GM23338 (cell line): ENCODE data around the gene PCDHB6. TPM values are rescaled to one million over a fixed set of nuclear protein-coding genes. Genes with fewer than 3 reads are reported as not detected.

Experiments used
- ATAC-seq: fragments of 200-7000 bp; cut with Tn5 transposase; 3 replicates; pipeline ENCODE4 v1.9.1; 2020
- DNase-seq: peaks from one replicate; pipeline ENCODE4 v3.0.0-alpha.2; 2015; ENCODE audit warnings: low spot score
- H2AFZ ChIP-seq: fragments of 200-600 bp; sonication (generic); 2 replicates; pipeline ENCODE4 v1.8.0; 2016; ENCODE audit warnings: antibody characterized with exemption, mild to moderate bottlenecking, moderate library complexity
- H3F3A ChIP-seq: fragments of 200-600 bp; sonication (generic); replicated peaks from 2 replicates; pipeline ENCODE4 v1.8.0; 2017; ENCODE audit warnings: antibody characterized with exemption, mixed run types, low read depth
- H3K27ac ChIP-seq: fragments of 200-600 bp; sonication (generic); 2 replicates; pipeline ENCODE4 v1.6.1; 2016; ENCODE audit warnings: low read depth
- H3K27me3 ChIP-seq: fragments of 200-600 bp; sonication (generic); 2 replicates; pipeline ENCODE4 v1.8.0; 2016; ENCODE audit warnings: mild to moderate bottlenecking, mixed run types, moderate library complexity; ENCODE audit not compliant: insufficient read depth
- H3K36me3 ChIP-seq: fragments of 200-600 bp; sonication (generic); 2 replicates; pipeline ENCODE4 v1.8.0; 2016; ENCODE audit warnings: mild to moderate bottlenecking; ENCODE audit not compliant: insufficient read depth
- H3K4me1 ChIP-seq: fragments of 200-600 bp; sonication (generic); 2 replicates; pipeline ENCODE4 v1.8.0; 2016; ENCODE audit warnings: mild to moderate bottlenecking, moderate library complexity; ENCODE audit not compliant: insufficient read depth
- H3K4me2 ChIP-seq: fragments of 200-600 bp; sonication (generic); 2 replicates; pipeline ENCODE4 v1.7.1; 2017; ENCODE audit warnings: mixed run types
- H3K4me3 ChIP-seq: fragments of 200-600 bp; sonication (generic); 2 replicates; pipeline ENCODE4 v1.6.1; 2016; ENCODE audit warnings: mixed run types
- H3K79me2 ChIP-seq: fragments of 200-600 bp; sonication (generic); replicated peaks from 2 replicates; pipeline ENCODE4 v1.8.0; 2017; ENCODE audit warnings: mild to moderate bottlenecking; ENCODE audit not compliant: insufficient read depth
- H3K9me2 ChIP-seq: fragments of 200-600 bp; sonication (generic); 2 replicates; pipeline ENCODE4 v1.8.0; 2017; ENCODE audit not compliant: insufficient read depth
- H4K20me1 ChIP-seq: fragments of 200-600 bp; sonication (generic); replicated peaks from 2 replicates; pipeline ENCODE4 v1.8.0; 2017; ENCODE audit warnings: mild to moderate bottlenecking; ENCODE audit not compliant: insufficient read depth
- H3K27ac Mint-ChIP-seq: 2 replicates; pipeline ENCODE4 v1.8.0; 2020; ENCODE audit warnings: inconsistent platforms, mild to moderate bottlenecking, moderate library complexity, mixed read lengths
- H3K27me3 Mint-ChIP-seq: 3 replicates; pipeline ENCODE4 v1.8.0; 2022; ENCODE audit warnings: low read depth, mild to moderate bottlenecking, moderate library complexity, mixed read lengths, inconsistent platforms; ENCODE audit not compliant: insufficient read depth, poor library complexity
- H3K36me3 Mint-ChIP-seq: 3 replicates; pipeline ENCODE4 v1.8.0; 2021; ENCODE audit warnings: low read depth, mild to moderate bottlenecking, inconsistent platforms, moderate library complexity, mixed read lengths
- H3K4me1 Mint-ChIP-seq: 3 replicates; pipeline ENCODE4 v1.8.0; 2020; ENCODE audit warnings: mild to moderate bottlenecking, inconsistent platforms, mixed read lengths
- H3K4me3 Mint-ChIP-seq: 3 replicates; pipeline ENCODE4 v1.8.0; 2021; ENCODE audit warnings: moderate library complexity, mild to moderate bottlenecking, inconsistent platforms, mixed read lengths
- H3K9me3 Mint-ChIP-seq: 3 replicates; pipeline ENCODE4 v1.8.0; 2020; ENCODE audit warnings: moderate library complexity, mild to moderate bottlenecking, inconsistent platforms, mixed read lengths
- CREB1 ChIP-seq: fragments of 250-450 bp; sonication (Bioruptor Pico); IDR thresholded peaks from 2 replicates; pipeline ENCODE4 v1.5.0; 2020; ENCODE audit warnings: low read depth, mild to moderate bottlenecking, moderate library complexity
- EZH2 ChIP-seq: fragments of 200-600 bp; sonication (generic); IDR thresholded peaks from one replicate; pipeline ENCODE4 v1.8.0; 2017; ENCODE audit warnings: antibody characterized with exemption, mild to moderate bottlenecking, low read depth; ENCODE audit not compliant: unreplicated experiment
- JUNB ChIP-seq: IDR thresholded peaks from one replicate; pipeline ENCODE4 v1.6.1; 2016; ENCODE audit warnings: antibody characterized with exemption; ENCODE audit not compliant: unreplicated experiment
- ZNF331 ChIP-seq: fragments of 250-450 bp; sonication (Bioruptor Pico); IDR thresholded peaks from 2 replicates; pipeline ENCODE4 v1.5.0; 2020; ENCODE audit warnings: low read depth, mild to moderate bottlenecking, moderate library complexity
- polyA plus RNA-seq: library from polyadenylated mRNA; unstranded; fragments of >200 nt; fragmentation: Nextera tagmentation; extraction: Ambion mirVana; gene quantifications from 2 replicates; pipeline ENCODE4 v1.2.1, GENCODE V29; 2016
- total RNA-seq: library from RNA; depleted of rRNA; stranded (reverse); fragments of >200 nt; shearing (Covaris generic); gene quantifications from 2 replicates; pipeline ENCODE4 v1.2.3, GENCODE V29; 2014
- TF ChIP-seq, protein P1 (sequence below), 2 experiments: fragments of 200-600 bp in 1 of 2; sonication (generic) in 1 of 2; conservative IDR thresholded peaks; 2 replicates each; pipeline versions ENCODE4 v1.5.1 to v1.6.1; 2016 to 2017; ENCODE audit warnings: antibody characterized with exemption in 2 of 2, low read depth in 2 of 2, mild to moderate bottlenecking in 2 of 2, moderate library complexity in 1 of 2
- TF ChIP-seq, protein P2 (sequence below): fragments of 250-450 bp; sonication (Bioruptor Pico); IDR thresholded peaks from 2 replicates; pipeline ENCODE4 v1.5.0; 2020; ENCODE audit warnings: mild to moderate bottlenecking, moderate library complexity

Gene PCDHB6
- total and polyA plus RNA-seq, 2 experiments from 2014 or later = 0.11 to 0.52 TPM

GRCh38 chr5:141172381-141173204 is 22.7 kb downstream of the PCDHB6 start, which contains the start of gene PCDHB7:
PCDHB7 (plus strand) TSS chr5:141172644; CDS start chr5:141172836, 192 bp downstream.
- Histone ChIP-seq H3K9me2 (no peaks in the 10 kb centered on the region), H3K27ac (no peak within 1 kb of the TSS), H3K36me3 (no peaks in the 10 kb centered on the region), H3K4me3 (no peak within 1 kb of the TSS), H3K27me3 (no peaks in the 10 kb centered on the region), H3K4me2 (no peak within 1 kb of the TSS), H4K20me1 (no peaks in the 10 kb centered on the region), H3K79me2 (no peaks in the 10 kb centered on the region), H3K4me1 (no peaks in the 10 kb centered on the region), H3F3A (no peaks in the 10 kb centered on the region), H2AFZ (no peak within 1 kb of the TSS)
- no peak within 1 kb of the TSS for H3K4me3 Mint-ChIP-seq
- no peak within 1 kb of the TSS for H3K27ac Mint-ChIP-seq
- peaks cover 19% of the 10 kb centered on the region for H3K9me3 Mint-ChIP-seq
- no peak for ATAC-seq
- TF ChIP-seq ZNF331 (CRISPR knock-in tag) (no peak), CREB1 (CRISPR knock-in tag) (no peak), EZH2 (no peak), JUNB (no peak)
- TF ChIP-seq, protein P1, sequence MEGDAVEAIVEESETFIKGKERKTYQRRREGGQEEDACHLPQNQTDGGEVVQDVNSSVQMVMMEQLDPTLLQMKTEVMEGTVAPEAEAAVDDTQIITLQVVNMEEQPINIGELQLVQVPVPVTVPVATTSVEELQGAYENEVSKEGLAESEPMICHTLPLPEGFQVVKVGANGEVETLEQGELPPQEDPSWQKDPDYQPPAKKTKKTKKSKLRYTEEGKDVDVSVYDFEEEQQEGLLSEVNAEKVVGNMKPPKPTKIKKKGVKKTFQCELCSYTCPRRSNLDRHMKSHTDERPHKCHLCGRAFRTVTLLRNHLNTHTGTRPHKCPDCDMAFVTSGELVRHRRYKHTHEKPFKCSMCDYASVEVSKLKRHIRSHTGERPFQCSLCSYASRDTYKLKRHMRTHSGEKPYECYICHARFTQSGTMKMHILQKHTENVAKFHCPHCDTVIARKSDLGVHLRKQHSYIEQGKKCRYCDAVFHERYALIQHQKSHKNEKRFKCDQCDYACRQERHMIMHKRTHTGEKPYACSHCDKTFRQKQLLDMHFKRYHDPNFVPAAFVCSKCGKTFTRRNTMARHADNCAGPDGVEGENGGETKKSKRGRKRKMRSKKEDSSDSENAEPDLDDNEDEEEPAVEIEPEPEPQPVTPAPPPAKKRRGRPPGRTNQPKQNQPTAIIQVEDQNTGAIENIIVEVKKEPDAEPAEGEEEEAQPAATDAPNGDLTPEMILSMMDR (conservative IDR thresholded peaks at IDR 0.05; ENCODE audit: low read depth in 2 of 2) = peak; percentile 77 to 98
- TF ChIP-seq, protein P2, sequence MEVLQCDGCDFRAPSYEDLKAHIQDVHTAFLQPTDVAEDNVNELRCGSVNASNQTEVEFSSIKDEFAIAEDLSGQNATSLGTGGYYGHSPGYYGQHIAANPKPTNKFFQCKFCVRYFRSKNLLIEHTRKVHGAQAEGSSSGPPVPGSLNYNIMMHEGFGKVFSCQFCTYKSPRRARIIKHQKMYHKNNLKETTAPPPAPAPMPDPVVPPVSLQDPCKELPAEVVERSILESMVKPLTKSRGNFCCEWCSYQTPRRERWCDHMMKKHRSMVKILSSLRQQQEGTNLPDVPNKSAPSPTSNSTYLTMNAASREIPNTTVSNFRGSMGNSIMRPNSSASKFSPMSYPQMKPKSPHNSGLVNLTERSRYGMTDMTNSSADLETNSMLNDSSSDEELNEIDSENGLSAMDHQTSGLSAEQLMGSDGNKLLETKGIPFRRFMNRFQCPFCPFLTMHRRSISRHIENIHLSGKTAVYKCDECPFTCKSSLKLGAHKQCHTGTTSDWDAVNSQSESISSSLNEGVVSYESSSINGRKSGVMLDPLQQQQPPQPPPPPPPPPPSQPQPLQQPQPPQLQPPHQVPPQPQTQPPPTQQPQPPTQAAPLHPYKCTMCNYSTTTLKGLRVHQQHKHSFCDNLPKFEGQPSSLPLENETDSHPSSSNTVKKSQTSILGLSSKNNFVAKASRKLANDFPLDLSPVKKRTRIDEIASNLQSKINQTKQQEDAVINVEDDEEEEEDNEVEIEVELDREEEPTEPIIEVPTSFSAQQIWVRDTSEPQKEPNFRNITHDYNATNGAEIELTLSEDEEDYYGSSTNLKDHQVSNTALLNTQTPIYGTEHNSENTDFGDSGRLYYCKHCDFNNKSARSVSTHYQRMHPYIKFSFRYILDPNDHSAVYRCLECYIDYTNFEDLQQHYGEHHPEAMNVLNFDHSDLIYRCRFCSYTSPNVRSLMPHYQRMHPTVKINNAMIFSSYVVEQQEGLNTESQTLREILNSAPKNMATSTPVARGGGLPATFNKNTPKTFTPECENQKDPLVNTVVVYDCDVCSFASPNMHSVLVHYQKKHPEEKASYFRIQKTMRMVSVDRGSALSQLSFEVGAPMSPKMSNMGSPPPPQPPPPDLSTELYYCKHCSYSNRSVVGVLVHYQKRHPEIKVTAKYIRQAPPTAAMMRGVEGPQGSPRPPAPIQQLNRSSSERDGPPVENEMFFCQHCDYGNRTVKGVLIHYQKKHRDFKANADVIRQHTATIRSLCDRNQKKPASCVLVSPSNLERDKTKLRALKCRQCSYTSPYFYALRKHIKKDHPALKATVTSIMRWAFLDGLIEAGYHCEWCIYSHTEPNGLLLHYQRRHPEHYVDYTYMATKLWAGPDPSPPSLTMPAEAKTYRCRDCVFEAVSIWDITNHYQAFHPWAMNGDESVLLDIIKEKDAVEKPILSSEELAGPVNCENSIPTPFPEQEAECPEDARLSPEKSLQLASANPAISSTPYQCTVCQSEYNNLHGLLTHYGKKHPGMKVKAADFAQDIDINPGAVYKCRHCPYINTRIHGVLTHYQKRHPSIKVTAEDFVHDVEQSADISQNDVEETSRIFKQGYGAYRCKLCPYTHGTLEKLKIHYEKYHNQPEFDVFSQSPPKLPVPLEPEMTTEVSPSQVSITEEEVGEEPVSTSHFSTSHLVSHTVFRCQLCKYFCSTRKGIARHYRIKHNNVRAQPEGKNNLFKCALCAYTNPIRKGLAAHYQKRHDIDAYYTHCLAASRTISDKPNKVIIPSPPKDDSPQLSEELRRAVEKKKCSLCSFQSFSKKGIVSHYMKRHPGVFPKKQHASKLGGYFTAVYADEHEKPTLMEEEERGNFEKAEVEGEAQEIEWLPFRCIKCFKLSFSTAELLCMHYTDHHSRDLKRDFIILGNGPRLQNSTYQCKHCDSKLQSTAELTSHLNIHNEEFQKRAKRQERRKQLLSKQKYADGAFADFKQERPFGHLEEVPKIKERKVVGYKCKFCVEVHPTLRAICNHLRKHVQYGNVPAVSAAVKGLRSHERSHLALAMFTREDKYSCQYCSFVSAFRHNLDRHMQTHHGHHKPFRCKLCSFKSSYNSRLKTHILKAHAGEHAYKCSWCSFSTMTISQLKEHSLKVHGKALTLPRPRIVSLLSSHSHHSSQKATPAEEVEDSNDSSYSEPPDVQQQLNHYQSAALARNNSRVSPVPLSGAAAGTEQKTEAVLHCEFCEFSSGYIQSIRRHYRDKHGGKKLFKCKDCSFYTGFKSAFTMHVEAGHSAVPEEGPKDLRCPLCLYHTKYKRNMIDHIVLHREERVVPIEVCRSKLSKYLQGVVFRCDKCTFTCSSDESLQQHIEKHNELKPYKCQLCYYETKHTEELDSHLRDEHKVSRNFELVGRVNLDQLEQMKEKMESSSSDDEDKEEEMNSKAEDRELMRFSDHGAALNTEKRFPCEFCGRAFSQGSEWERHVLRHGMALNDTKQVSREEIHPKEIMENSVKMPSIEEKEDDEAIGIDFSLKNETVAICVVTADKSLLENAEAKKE (CRISPR knock-in tag) = no peak
- peak; percentile 85 for DNase-seq
- H3K36me3 Mint-ChIP-seq = peaks cover 8% of the 10 kb centered on the region
- peaks cover 3% of the 10 kb centered on the region for H3K27me3 Mint-ChIP-seq
- H3K4me1 Mint-ChIP-seq = no peaks in the 10 kb centered on the region; the same call in 2 of the 3 replicates
